Measurements from ENCODE around the gene CENPB.

CENPB gene

DNA sequence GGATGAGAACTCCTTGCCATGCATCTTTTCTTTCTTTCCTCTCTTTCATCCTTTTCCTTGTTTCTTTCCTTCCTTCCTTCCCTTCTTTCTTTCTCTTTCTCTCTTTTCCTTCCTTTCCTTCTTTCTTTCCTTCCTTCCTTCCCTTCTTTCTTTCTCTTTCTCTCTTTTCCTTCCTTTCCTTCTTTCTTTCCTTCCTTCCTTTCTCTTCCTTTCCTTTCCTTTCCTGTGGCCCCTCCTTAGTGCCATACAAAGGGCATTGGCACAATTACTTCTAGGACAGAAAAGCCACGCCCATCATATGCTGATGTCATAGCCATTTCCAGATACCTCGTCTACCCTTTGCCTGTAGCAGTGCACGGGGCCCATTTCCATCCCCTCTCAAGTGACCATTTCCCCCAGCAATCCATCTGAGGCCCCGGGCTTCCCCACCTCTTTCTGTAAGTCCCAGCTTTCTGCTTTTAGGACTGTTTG lies 2.2 kb upstream of the CENPB start:
- DNase-seq (ENCODE audit: low read depth), result no peak

- no peak for DNase-seq (ENCODE audit: low read depth)
These were observed 929 bp upstream of the CENPB start for GRCh38 chr20:3787324-3788014.

DNA sequence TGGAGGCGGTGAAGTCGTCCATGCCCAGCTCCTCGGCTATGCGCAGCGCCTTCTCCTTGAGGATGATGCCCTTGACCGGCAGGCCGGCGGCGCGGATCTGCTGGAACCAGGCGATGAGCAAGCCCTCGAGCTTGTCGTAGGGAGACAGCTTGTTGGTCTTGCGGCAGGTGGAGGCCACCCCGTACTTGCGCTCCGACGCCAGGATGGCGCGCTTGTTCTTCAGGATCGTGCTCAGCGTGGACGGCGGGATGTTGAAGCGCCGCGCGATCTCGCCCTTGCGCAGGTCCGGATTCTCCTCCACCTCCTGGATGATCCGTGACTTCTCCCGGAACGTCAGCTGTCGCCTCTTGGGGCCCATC lies 435 bp downstream of the CENPB start:
- DNase-seq (ENCODE audit: low read depth), result no peak

- DNase-seq (ENCODE audit: low read depth), result no peak
These were observed 1.1 kb downstream of the CENPB start for GRCh38 chr20:3785240-3786125.

GRCh38 chr20:3784863-3785239 lies 1.7 kb downstream of the CENPB start:
- no peak for DNase-seq (ENCODE audit: low read depth)

DNA sequence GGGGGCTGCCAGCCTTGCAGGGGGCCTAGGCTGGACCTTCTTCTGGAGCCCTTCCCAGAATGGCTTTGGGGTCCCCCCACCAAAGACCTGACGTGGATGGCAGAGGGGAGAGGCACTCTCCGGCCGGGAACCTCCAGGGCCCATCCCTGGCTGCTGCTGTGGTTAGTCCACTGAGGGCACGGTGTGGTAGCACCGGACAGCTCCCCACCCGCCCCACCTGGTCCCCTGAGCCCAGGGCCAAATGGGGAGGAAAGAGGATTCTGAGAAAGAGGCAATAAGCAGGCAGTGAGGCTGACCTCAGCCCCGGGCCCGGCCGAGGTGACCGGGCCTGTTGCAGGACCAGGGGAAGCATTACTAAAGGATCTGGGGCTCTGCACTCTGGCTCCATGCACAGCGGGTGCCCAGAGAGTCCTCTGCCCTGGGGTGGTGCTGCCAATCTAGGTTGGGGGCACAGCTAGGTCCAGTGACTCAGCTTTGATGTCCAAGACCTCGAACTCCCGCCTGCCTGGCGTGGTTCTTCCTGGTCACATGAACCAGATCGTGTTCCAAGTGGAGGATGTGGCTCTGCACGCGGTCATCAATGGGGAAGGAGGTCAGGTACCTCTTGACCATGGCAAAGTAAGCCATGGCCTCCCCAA lies 2.2 kb downstream of the CENPB start:
- DNase-seq (ENCODE audit: low read depth), result no peak

- DNase-seq (ENCODE audit: low read depth), result no peak
These were observed 2.9 kb downstream of the CENPB start for GRCh38 chr20:3783511-3784195.

DNA sequence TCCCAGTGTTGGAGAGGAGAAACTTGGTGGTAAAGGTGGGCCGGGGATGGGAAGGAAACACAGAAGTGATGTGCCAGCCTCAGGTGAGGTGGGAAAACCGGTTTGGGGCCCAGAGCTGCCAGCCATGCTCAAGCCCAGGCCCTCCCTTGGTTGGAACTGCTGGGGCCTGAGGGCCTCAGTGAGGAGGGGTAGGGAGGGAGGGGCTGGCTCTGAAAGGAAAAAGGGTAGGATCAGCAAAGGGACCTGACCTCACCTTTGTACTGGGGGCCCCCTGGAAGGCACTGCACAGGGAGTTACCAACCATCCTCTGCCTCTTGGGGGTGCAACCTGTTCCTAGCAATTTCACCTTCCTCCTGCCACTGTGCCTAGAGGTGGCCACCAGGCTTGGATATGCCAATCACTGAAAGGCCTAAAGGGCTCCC lies 3.5 kb downstream of the CENPB start:
- no peak for DNase-seq (ENCODE audit: low read depth)

- no peak for DNase-seq (ENCODE audit: low read depth)
These were observed 3.9 kb downstream of the CENPB start for GRCh38 chr20:3782597-3782996.

- no peak for DNase-seq (ENCODE audit: low read depth)
These were observed 5.2 kb downstream of the CENPB start, which contains the start of gene SPEF1 for GRCh38 chr20:3781153-3781910. Gene SPEF1, minus strand, starts transcription at chr20:3781448. Its CDS starts 161 bp downstream, at chr20:3781287.

GRCh38 chr20:3778976-3779375 lies 7.6 kb downstream of the CENPB start:
- DNase-seq (ENCODE audit: low read depth), result no peak

GRCh38 chr20:3777716-3778629 lies 8.6 kb downstream of the CENPB start:
- no peak for DNase-seq (ENCODE audit: low read depth)

GRCh38 chr20:3777381-3777715 lies 9.2 kb downstream of the CENPB start:
- no peak for DNase-seq (ENCODE audit: low read depth)

DNA sequence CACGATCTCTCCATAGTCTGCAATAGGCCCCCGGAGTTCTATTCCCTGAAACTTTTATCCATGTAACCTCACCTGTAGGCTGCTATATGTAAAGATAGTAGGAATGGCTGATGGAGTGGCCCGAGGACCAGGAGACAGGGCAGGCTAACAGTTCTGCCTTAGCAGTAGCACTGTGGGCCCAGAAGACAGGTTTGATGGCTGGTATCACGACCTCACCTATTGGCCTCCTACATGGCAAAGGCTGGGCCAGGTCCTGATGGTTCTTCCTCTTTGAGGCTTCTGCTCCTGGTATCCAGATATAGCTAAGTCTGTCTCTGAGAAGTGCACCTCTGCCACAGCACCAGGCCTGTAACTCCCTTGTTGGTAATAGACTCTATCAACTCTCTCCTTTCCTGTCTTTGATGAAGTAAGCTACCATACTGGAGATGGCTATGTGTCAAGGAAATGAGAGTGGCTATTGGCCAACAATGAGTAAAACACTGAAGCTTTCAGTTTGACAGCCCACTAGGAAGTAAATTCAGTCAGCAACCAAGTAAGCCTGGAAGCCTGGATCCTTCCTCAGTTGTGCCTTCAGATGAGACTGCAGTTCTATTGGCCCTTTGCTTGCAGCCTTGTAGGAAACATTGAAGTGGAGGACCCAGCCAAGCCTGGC lies 11.0 kb downstream of the CENPB start:
- no peak for DNase-seq (ENCODE audit: low read depth)

DNA sequence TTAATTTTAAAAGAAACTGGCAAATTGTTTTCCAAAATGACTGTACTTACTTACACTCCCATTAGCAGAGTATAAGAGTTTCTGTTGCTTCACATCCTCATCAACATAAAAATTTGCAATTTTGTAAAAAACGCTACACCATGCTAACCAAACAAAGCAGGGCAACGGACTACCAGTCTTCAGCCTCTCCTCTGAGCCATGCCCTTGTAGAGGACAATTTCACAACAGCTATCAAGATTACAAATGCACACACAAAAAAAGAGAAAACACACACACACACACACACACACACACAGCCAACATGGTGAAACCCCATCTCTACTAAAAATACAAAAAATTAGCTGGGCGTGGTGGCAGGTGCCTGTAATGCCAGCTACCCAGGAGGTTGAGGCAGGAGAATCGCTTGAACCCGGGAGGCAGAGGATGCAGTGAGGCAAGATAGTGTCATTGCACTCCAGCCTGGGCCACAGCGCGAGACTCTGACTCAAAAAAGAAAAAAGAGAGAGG lies 14.9 kb downstream of the CENPB start:
- no peak for DNase-seq (ENCODE audit: low read depth)

GRCh38 chr20:3768342-3769130 lies 18.0 kb downstream of the CENPB start:
- peak; percentile 75 for DNase-seq (ENCODE audit: low read depth)

DNA sequence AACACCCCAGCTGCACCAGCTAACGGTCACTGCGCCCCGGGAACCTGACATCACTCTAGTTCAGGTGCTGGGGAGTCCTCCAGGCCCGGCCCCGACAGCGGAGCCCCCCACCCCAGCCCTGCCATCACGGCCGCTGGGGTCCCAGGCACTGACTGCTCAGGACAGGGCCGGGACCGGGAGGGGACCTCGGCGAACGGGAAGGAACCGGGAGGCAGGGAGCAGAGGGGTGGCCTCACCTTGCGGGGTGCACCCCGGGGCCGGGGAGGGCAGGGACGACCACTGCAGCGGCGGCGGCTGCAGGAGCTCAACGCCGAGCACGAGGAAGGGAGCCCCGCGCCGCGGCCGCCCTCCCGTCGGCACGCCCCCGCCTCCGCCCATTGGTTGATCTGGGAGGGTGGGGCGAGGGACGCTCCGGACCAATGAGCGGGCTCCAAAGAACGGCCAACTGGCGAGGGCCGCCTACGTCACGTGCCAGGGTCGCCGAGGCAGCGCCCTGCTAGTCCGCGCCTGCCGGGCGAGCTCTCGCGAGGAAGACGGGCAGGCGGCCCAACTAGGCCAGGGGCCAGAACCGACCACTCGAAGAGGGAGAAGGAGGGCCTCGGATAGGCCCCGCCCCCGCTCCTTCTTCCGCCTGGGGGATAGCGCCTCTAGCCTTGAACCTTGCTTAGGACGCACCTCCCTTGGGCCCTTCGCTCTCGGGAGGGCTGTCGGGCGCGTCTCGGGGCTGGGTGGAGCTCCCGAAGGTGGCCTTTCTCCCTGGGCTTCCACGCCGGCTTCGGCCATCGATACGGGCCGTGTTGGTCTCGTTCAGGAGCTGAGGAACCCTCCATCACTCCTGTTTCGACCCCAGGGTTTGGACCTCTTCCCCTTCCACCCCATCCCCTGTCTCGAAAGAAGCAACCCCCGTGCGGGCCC lies 18.9 kb downstream of the CENPB start, which contains the start of gene ADISSP:
ADISSP (minus strand) TSS at position 327 of the 915 bp plus-strand sequence. CDS start 7,653 bp downstream, outside the sequence.
- DNase-seq (ENCODE audit: low read depth), result peak; percentile 94

GRCh38 chr20:3767110-3767426 lies 19.5 kb downstream of the CENPB start:
- no peak for DNase-seq (ENCODE audit: low read depth)

Measured in activated T-helper 9 cell treated with anti-CD3 and anti-CD28 coated beads, Interleukin-2, amount 50 U/mL, for 16 hours (primary cell).